Panc1 (cell line): ENCODE data around the gene NT5DC3.

Source experiments
- POLR2AphosphoS5 ChIP-seq: IDR thresholded peaks from 2 replicates; pipeline ENCODE4 v1.6.1; 2012; ENCODE audit warnings: mild to moderate bottlenecking, low read depth, low read length, moderate library complexity
- SIN3A ChIP-seq: IDR thresholded peaks from 2 replicates; pipeline ENCODE4 v1.6.1; 2012; ENCODE audit warnings: low read depth, mild to moderate bottlenecking, low read length, moderate library complexity, borderline replicate concordance; ENCODE audit not compliant: insufficient read depth
- TCF7L2 ChIP-seq: IDR thresholded peaks from 2 replicates; pipeline ENCODE4 v1.6.1; 2011; ENCODE audit warnings: mild to moderate bottlenecking, low read depth, low read length, inconsistent platforms
- TF ChIP-seq, protein P1 (sequence below): fragments of 450-650 bp; IDR thresholded peaks from 2 replicates; pipeline ENCODE4 v1.5.1; 2017; ENCODE audit warnings: mild to moderate bottlenecking
- TF ChIP-seq, protein P2 (sequence below), 2 experiments: IDR thresholded peaks; 2 replicates each; pipeline ENCODE4 v1.6.1; 2011 to 2012; ENCODE audit warnings: low read depth in 2 of 2, control low read depth in 1 of 2, low read length in 1 of 2, mild to moderate bottlenecking in 1 of 2, moderate library complexity in 1 of 2; ENCODE audit not compliant: insufficient read depth in 1 of 2

DNA sequence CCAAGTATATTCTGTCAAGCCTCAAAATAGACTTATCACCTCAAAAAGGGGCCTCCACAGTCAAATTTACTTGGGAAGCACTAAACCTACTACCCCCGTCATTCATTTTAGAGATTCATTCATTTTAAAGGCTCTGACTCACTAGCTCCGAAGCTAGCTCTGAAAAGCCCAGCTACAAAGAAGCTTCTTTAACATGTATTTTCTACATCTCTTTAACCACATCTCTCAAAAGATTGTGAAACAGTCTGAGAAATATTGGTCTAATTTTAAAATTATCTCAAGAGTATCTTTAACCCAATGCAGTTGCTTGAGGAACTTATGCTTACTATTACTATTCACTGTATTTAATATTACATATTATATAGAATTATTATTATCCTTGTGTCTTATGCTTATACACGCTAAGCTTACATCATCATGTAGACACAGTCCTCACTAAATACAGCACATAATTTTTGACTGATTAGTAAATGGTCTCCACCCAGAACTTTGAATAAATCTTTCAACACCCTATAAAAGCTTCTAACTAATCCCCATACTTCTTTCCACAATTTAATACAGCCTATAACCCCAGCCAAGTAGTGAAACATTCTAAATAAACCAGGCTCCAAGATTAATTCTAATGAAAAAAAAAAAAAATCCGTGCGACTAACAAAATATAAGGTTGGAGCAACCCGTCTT, 7.8 kb downstream of the NT5DC3 start:
- TF ChIP-seq, protein P1, sequence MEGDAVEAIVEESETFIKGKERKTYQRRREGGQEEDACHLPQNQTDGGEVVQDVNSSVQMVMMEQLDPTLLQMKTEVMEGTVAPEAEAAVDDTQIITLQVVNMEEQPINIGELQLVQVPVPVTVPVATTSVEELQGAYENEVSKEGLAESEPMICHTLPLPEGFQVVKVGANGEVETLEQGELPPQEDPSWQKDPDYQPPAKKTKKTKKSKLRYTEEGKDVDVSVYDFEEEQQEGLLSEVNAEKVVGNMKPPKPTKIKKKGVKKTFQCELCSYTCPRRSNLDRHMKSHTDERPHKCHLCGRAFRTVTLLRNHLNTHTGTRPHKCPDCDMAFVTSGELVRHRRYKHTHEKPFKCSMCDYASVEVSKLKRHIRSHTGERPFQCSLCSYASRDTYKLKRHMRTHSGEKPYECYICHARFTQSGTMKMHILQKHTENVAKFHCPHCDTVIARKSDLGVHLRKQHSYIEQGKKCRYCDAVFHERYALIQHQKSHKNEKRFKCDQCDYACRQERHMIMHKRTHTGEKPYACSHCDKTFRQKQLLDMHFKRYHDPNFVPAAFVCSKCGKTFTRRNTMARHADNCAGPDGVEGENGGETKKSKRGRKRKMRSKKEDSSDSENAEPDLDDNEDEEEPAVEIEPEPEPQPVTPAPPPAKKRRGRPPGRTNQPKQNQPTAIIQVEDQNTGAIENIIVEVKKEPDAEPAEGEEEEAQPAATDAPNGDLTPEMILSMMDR: no peak
- no peak for TF ChIP-seq POLR2AphosphoS5
- TF ChIP-seq, protein P2, sequence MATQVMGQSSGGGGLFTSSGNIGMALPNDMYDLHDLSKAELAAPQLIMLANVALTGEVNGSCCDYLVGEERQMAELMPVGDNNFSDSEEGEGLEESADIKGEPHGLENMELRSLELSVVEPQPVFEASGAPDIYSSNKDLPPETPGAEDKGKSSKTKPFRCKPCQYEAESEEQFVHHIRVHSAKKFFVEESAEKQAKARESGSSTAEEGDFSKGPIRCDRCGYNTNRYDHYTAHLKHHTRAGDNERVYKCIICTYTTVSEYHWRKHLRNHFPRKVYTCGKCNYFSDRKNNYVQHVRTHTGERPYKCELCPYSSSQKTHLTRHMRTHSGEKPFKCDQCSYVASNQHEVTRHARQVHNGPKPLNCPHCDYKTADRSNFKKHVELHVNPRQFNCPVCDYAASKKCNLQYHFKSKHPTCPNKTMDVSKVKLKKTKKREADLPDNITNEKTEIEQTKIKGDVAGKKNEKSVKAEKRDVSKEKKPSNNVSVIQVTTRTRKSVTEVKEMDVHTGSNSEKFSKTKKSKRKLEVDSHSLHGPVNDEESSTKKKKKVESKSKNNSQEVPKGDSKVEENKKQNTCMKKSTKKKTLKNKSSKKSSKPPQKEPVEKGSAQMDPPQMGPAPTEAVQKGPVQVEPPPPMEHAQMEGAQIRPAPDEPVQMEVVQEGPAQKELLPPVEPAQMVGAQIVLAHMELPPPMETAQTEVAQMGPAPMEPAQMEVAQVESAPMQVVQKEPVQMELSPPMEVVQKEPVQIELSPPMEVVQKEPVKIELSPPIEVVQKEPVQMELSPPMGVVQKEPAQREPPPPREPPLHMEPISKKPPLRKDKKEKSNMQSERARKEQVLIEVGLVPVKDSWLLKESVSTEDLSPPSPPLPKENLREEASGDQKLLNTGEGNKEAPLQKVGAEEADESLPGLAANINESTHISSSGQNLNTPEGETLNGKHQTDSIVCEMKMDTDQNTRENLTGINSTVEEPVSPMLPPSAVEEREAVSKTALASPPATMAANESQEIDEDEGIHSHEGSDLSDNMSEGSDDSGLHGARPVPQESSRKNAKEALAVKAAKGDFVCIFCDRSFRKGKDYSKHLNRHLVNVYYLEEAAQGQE (IDR thresholded peaks at IDR 0.05; ENCODE audit: insufficient read depth in 1 of 2, low read depth in 2 of 2, low read length in 1 of 2): no peak
- no peak for TF ChIP-seq SIN3A
- TF ChIP-seq TCF7L2: no peak
